Measurements from ENCODE around the gene ADAMTS2.

Gene ADAMTS2

DNA sequence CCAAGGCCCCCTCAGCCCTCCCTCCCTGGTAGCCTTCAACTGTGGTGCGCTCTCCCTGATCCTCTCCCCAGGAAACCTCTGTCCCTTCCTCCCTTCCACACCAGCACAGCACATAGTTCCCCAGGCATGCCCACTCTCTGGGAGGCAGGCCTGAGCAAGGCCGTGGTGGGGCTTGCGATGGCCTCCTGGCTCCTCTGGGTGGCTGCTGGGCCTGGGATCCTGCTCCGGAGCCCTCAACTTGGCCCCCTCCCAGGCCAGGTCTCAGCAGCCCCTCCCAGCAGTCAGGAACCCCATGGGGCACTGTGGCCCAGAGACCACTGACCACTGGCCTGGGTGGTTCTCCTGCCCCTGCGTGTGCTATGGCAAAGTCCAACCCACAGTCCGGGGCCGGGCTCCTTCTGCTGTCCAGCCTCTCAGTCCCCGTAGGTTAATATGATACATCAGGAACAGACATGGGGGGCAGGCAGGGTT is 159.3 kb downstream of the ADAMTS2 start:
- DNase-seq (ENCODE audit: low read depth): peak; percentile 26
- H3K4me3 ChIP-seq (ENCODE audit: low read depth, low read length): no peak overlapping the region
- TF ChIP-seq, protein P1, sequence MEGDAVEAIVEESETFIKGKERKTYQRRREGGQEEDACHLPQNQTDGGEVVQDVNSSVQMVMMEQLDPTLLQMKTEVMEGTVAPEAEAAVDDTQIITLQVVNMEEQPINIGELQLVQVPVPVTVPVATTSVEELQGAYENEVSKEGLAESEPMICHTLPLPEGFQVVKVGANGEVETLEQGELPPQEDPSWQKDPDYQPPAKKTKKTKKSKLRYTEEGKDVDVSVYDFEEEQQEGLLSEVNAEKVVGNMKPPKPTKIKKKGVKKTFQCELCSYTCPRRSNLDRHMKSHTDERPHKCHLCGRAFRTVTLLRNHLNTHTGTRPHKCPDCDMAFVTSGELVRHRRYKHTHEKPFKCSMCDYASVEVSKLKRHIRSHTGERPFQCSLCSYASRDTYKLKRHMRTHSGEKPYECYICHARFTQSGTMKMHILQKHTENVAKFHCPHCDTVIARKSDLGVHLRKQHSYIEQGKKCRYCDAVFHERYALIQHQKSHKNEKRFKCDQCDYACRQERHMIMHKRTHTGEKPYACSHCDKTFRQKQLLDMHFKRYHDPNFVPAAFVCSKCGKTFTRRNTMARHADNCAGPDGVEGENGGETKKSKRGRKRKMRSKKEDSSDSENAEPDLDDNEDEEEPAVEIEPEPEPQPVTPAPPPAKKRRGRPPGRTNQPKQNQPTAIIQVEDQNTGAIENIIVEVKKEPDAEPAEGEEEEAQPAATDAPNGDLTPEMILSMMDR (conservative IDR thresholded peaks at IDR 0.05; ENCODE audit: low read depth, low read length): no peak

DNA sequence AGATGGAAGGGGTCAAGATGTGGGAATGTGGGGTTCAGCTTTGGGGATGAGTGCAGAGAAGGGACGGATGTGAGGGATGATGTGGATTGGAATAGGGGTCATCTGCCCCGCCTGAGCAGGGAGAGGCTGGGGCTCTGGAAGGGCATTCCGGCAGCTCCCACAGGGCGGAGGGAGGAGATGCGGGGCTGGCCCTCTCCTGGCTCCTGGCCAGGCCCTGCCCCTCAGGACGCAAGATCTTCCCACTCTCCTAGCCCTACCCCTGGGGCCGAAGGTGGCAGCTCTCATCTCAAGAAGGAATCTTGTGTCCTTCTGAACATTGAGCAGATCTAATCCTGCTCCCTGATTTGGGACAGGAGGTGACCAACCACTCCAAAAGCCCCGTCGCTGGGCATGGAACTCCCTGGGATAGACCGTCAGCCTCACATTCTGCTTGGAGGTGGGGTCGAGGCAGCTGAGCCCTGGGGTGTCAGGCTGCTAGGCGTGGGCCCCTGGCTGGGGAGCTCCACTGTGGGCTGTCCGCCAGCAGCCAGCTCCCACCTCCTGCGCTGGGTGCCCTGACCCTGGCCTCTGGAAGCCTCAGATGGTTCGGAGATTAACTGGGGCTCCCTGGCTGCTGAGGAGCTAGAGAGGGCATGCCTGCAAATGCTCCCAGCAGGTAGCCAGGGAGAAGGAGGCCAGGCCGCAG is 159.9 kb downstream of the ADAMTS2 start:
- no peak overlapping the region for H3K4me3 ChIP-seq (ENCODE audit: low read depth, low read length)
- no peak for DNase-seq (ENCODE audit: low read depth)
- TF ChIP-seq, protein P1 (conservative IDR thresholded peaks at IDR 0.05; ENCODE audit: low read depth, low read length): no peak

DNA sequence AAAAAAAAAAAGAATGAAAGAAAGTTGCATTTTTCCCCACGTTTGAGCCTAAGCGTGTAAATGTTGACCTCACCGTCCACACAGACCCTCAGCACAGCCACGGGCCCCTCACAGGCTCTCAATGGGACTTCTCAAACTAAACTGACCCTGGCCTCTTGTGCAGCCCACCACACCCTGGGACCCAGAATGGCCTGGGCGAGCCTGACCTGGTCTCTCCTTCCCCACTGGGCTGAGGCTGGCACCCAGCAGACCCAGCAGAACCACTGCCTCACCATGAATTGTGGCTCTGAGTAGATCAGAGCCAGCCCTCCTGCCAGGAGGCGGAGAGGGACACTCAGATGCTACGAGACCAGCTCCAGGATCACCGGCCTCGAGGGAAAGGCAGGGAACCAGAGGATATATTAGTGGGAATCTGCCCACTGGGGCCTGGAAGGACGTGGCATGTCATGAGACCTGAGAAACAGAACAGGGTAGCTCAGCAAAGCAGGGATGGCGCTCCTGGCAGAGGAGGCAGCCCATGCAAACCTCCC is 160.7 kb downstream of the ADAMTS2 start:
- no peak for DNase-seq (ENCODE audit: low read depth)

DNA sequence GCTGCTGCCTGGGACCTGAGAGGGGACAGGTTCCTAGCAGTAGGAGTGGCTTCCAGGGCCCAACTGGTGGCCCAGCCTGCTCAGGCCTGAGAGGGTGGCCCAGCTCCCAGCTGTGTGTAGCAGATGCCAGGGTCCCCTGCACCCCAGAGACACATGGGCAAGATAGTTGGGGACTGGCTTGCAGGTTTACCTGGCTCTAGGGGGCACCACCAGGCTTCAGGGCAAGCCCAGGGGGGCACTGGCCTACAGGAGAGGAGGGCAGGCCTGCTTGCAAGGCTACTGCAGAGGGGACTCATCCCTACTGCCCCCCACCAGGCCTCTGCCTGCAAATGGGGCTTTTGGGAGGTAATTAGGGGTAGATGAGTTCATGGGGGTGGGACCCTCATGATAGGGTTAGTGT is 161.8 kb downstream of the ADAMTS2 start:
- DNase-seq (ENCODE audit: low read depth): no peak
- H3K4me3 ChIP-seq (ENCODE audit: low read depth, low read length): no peak overlapping the region
- TF ChIP-seq, protein P1 (conservative IDR thresholded peaks at IDR 0.05; ENCODE audit: low read depth, low read length): no peak

More for the DNA sequence above, 160.7 kb downstream of the ADAMTS2 start:
- no peak overlapping the region for H3K4me3 ChIP-seq (ENCODE audit: low read depth, low read length)
- TF ChIP-seq, protein P1 (conservative IDR thresholded peaks at IDR 0.05; ENCODE audit: low read depth, low read length): no peak

DNA sequence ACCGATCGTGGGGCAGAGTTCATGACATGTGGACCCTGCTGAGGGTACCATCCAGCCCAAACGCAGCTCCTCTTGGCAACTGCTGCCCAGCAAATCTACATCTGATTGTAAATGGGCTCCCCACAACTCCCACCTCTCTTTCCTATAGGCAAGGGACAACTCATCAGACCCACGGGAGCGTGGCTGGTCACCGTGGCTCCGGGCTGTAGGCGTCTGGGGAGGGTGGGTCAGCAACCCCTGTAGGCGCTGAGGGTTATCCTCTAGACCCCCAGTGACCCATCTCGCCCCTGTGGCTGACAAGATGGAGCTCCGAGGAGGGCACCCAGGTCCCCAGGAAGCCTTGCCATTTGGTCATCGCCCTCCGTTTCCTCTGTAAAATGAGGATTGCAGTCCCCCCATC is 162.7 kb downstream of the ADAMTS2 start:
- no peak overlapping the region for H3K4me3 ChIP-seq (ENCODE audit: low read depth, low read length)
- no peak for DNase-seq (ENCODE audit: low read depth)
- TF ChIP-seq, protein P1 (conservative IDR thresholded peaks at IDR 0.05; ENCODE audit: low read depth, low read length): no peak

DNA sequence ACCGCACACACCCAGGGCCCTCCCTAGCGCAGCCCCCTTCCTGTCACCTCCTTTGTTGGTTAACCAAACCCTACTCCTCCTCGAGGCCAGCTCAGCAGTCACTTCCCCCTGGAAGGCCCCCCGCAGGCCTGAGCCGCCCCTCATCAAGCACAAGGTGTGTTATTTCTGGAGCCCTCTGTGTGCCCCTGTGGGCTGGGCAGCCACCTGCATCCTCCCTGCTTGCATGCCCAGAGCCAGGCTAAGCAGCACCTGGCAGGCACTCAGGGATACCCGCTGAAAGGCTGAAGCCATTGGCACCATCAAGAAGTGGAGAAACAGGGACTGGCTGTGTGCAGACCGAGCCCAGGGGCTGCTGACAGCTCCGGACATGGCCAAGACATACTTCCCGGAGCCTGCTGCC is 163.3 kb downstream of the ADAMTS2 start:
- H3K4me3 ChIP-seq (ENCODE audit: low read depth, low read length): no peak overlapping the region
- no peak for DNase-seq (ENCODE audit: low read depth)
- TF ChIP-seq, protein P1 (conservative IDR thresholded peaks at IDR 0.05; ENCODE audit: low read depth, low read length): no peak

All from choroid plexus epithelial cell (primary cell).